Activated T-cell treated with anti-CD3 and anti-CD28 coated beads for 48 hours (primary cell): ENCODE measurements around the gene EEF1AKMT4.
"Not testable (repeated sequence)": the region's sequence is repeated elsewhere in the genome, so short reads cannot be mapped to it uniquely, and the experiment has no call there.

ENCODE experiments used
- DNase-seq: peaks from one replicate; pipeline ENCODE4 v3.0.0-alpha.2; 2020; ENCODE audit warnings: low read depth

Gene EEF1AKMT4

DNA sequence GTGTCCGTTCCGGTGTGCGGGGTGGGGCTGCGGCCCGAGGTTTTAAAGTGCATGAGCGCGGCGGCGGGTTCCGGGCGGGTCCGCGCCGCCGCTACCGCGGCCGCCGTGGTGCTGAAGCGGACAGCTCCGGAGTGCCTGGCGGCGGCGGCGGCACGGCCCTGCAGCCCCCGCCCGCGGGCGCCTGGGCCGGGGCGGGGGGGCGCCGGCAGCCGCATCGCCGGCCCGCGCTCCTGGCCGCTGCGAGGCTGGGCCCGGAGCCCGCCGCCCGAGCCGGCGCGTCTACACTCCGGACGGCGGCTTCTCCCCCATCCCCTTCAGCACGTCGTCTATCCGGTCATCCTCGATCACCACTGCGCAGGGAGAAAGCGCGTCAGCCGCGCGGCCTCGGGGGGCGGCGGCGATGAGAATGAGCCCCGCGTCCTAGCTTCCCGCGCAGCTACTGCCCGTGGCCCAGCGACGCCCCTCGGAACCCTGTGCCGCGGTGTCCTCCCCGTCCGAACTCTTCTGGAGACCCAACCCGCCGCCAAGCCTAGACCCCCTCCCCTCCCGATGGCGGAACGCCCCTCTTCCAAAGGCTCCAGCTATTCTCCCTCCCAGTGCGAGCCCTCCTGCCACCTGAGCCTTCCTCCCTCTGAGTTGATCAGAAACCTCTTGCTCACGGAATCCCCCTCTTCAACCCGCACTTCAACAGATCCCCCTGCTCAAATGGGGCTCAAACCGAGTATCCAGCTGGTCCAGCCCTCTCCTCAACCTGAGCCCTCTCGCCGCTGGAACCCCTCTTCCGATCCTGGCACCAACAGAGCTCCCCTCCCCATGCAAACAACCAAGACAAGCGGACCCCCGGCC lies 10.6 kb downstream of the EEF1AKMT4 start:
- no peak for DNase-seq

DNA sequence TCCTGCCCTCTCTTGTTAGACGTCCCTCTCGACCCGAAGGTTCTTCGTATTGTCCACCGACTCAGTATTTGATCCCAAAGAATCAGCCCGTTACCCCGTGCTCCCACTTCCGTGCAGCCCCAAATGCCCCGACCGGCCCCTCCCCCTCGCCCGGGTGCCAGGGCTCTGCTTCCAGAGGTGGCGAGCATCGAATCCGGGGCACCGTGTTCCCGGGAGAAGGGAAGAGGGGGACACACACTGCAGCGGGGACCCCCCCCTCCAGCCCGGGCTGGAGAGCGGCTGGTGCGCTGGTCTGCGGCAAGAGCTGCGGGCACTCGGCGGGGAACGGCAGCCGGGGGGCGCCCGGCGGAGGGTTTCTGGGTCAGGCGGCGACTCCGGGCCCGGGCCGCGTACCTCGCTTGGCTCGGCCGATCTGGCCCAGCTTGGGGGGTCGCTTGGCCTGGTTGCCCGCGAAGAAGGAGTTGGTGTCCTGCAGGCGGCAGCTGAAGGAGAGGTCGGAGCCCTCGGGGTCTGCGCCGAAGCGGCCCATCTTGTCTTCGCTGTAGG lies 11.3 kb downstream of the EEF1AKMT4 start:
- no peak for DNase-seq

DNA sequence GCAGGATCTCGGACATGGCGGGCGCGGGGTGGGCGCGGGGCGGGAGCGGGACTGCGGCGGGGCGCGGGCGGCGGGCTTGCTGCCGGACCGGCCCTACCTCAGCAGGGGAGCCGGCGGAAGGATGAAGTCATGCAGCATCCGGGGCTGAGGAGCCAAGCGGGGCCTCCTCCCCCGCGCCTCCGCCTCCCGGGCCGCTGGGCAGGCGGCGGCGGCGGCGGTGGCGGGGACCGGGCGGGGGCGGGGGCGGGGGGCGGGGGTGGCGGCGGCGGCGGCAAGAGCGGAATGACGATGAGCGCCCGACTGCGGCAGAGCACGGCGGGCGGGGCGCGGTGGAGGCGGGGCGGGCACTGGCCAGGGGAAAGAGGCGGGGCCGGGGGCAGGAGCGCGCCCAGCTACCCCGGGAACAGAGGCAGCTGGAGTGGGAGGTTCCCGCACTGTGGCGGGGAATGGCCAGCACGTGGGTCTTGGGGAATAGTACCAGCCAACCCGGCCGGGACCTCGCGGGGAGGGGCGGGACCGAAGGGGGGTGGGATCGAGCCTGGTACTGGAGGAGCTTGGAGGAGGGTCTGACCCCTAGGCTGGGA lies 11.9 kb downstream of the EEF1AKMT4 start, which contains the start of gene CAMK2N2:
CAMK2N2 (minus strand) TSS at position 284 of the 584 bp plus-strand sequence; CDS start at position 16, 268 bp downstream.
- DNase-seq = peak; percentile 55

DNA sequence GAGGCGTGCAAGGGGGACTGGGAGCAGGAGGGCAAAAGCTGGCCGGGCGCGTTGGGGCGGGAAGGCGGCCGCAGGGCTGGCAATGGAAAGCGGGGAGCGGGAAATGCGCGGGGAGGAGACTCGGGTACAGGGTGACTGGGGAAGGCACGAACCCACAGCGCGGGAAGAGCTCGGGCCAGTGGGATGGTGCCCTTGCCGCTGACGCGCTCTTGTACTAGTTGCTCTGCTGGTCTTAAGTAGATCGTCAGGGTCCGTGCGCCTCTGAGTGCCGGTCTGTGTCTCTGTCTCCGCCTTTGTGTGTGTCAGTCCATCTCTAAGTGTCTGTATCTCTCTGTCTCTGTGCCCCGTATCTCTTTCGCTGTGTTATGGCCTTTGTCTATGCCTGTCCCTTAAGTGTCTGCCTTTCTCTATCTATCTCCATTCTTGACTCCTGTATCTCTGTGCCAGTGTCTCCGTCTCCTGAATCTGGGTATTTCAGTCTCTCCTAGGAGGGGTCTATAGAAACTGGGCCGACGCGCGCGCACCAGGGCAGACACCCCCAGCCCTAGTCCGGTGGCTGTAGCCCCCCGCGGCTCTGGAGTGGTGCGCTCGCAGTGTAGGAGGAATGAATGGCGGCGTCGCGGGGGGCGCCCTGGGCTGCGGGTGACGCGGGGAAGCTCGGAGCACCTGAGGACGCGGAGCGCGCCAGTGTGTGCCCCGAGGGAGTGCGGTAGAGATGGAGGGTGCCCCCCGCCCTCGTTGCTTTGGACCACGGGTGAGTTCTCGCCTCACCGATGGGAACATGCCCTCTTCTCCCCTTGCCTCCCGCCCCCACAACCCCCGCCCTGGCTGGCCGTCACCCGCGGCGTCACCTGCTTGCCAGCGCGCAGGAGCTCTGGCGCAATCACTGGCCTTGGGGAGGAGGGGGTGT lies 12.6 kb downstream of the EEF1AKMT4 start:
- no peak for DNase-seq

DNA sequence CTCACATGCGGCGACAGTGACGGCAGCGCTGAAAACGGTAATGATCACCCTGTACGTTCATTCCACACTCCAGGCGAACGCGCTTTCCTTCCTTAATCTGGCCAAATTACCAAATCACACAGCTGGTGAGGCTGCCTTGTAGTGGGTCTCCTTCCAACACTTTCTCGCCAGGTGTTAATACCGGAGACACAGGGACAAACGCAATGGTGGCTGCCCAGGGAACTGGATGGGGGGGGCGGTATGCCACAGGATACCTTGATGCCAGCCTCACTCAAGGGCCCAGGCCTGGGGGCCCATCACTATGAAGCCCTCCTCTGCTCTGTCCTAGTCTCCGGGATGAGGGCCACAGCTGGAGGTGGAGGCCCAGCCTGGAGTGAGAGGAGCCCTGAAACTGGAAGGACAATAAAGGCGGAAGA lies 13.3 kb downstream of the EEF1AKMT4 start:
- DNase-seq = no peak

DNA sequence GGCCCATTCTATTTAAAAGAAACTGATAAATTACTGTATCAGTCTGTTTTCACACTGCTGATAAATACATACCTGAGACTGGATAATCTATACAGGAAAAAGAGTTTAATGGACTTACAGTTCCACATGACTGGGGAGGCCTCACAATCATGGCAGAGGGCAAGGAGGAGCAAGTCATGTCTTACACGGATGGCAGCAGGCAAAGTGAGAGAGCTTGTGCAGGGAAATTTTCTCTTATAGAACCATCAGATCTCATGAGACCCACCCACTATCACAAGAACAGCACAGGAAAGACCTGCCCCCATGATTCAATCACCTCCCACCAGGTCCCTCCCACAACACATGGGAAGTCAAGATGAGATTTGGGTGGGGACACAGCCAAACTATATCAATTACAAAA lies 17.8 kb downstream of the EEF1AKMT4 start:
- not testable (repeated sequence) for DNase-seq

DNA sequence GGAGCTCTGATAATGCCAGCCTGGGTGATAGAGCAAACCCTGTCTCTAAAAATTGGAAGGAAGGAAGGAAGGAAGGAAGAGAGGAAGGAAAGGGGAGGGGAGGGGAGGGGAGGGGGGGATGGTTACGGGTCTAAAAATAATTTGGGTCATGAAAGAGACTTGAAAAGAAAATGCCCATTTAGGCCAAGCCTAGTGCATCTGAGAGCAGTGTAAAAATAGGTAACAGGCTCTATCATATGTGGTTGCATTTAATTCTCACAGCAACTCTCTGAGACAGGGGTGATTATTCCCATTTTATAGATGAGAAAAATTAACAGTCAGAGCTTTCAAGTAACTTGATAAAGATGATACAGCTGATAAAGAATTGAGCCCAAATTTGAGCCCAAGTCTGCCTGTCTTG lies 22.8 kb downstream of the EEF1AKMT4 start:
- no peak for DNase-seq

DNA sequence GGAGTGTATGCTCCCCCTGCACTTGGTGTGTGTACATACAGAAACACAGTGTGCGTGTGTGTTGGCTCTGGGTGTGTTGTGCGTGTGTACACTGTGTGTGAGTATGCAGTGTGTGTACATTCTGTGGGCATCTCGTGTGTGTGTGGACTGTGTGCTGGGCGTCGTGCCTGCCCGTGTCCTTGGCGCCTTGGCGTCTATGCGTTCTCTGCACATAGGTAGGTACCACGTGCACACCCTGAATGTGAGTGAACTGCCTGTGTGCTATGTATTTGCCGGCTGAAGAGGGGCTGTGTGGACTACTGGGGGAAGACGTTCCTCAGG lies 25.9 kb downstream of the EEF1AKMT4 start:
- DNase-seq = no peak

DNA sequence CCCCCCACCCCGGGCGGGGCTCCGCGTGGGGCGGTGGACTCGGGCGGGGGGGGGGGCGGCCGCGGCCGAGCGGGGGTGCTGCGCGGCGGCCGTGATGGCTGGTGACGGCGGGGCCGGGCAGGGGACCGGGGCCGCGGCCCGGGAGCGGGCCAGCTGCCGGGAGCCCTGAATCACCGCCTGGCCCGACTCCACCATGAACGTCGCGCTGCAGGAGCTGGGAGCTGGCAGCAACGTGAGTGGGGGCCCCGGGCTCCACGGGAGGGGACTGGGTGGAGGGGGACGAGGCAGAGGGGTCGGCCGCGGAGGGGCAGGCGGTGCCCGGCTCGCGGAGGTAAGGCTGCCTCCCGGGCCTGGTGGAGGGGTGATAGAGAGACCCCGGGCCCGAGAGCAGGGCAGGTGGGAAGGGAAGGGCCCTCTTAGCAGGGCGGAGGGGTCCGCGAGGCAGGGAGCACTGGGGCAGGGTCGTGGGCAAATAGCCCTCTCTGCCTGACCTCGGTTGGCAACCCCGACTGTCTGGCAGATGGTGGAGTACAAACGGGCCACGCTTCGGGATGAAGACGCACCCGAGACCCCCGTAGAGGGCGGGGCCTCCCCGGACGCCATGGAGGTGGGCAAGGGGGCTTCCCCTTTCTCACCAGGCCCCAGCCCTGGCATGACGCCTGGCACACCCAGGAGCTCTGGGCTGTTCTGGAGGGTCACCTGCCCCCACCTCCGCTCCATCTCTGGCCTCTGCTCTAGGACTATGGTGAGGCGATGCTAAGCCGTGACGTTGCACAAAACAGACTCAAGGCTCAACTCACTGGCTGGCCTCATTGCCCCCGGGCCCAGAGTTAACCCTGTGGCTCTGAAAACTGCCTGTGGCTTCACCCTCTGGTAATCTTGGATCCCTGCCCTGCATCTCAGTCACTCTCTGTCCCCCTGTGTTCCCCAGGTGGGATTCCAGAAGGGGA lies 26.8 kb downstream of the EEF1AKMT4 start, which contains the start of gene ECE2:
ECE2 (plus strand) TSS at position 62 of the 950 bp plus-strand sequence; CDS start at position 194, 132 bp downstream.
- no peak for DNase-seq

DNA sequence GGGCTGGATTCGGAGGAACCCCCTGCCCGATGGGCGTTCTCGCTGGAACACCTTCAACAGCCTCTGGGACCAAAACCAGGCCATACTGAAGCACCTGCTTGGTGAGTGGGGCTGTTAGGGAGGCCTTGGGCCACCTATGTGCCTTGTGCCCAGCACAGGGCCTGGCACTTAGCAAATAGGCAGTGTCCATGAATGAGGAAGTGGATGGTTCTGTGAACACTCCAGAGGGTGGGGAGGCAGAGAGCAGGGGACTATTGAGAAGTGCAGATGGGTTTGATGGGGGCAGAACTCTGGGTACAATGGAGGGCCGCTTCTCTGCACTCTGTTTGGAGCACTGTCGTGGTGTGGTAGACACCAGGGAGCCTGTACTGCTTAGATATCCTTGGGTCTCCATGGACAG lies 27.9 kb downstream of the EEF1AKMT4 start:
- no peak for DNase-seq

DNA sequence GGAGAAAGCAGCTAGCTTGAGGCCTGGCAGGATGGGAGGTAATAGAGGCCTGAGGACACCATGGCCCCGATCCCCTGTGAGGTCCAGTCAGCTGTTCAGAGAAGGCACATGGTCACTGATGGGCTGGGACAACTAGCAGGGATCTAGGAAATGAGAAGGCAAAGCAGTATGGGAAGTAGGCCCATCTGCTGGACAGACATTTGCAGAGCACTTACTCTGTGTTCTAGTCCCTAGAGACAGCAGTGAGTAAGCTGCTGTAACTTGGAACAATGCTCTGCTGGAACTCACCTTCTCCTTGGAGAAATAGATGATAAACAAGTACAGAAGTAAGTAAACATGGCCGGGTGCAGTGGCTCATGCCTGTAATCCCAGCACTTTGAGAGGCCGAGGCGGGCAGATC lies 33.5 kb downstream of the EEF1AKMT4 start:
- no peak for DNase-seq

DNA sequence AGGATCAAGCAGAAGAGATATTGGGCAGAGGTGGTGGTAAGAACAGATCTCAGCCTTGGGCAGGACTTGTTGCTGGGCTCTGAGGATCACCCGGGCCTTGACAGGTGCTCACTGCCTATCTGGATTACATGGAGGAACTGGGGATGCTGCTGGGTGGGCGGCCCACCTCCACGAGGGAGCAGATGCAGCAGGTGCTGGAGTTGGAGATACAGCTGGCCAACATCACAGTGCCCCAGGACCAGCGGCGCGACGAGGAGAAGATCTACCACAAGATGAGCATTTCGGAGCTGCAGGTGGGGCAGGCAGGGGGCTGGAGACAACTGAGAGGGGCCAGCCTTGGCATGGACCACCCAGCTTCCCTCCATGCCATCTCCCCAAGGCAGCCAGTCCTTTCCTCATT lies 34.2 kb downstream of the EEF1AKMT4 start:
- DNase-seq = no peak

DNA sequence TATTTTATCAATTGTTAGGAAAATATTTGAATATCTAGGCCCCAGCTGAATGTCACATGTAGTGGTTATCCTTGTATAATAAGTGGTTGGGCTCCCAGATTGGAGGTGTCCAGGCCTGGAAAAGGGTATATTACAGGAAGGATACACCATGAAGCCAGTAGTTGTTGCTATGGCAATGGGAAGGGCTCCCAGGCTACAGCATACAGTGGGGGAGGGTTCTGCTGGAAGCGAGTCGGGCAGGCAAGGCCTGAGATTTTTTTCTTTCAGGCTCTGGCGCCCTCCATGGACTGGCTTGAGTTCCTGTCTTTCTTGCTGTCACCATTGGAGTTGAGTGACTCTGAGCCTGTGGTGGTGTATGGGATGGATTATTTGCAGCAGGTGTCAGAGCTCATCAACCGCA lies 35.2 kb downstream of the EEF1AKMT4 start:
- DNase-seq = peak; percentile 11

DNA sequence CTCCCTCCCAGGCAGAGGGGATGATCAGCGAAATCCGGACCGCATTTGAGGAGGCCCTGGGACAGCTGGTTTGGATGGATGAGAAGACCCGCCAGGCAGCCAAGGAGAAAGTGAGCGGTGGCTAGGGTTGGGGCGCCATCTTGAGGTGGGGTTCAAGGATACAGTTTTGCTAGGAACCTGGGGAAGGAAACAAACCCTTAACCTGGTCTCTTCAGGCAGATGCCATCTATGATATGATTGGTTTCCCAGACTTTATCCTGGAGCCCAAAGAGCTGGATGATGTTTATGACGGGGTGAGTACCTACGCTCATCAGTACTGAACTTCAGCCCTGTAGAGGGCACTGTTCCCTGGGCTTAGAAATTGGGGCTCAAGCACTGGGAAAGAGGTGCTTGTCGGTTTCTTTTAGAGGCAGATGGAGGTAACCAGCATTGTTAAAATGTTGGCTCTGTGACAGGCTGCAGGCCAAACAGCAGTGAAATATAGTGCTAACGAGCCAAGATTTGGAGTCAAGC lies 40.0 kb downstream of the EEF1AKMT4 start:
- DNase-seq = peak; percentile 65

DNA sequence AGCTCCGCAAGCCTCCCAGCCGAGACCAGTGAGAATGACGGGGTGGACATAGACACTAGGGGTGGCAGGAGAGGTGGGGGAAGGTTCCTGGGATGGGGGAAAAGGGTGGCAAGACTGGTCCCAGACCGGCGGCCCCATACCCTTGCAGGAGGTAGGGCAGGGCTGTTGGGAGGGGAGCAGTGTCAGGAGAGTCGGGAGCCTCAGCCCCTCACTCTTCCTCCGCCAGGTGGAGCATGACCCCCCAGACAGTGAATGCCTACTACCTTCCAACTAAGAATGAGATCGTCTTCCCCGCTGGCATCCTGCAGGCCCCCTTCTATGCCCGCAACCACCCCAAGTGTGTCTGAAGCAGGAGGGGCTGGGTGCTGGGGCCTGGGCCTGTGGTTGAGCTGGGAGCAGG lies 40.9 kb downstream of the EEF1AKMT4 start:
- DNase-seq = no peak

DNA sequence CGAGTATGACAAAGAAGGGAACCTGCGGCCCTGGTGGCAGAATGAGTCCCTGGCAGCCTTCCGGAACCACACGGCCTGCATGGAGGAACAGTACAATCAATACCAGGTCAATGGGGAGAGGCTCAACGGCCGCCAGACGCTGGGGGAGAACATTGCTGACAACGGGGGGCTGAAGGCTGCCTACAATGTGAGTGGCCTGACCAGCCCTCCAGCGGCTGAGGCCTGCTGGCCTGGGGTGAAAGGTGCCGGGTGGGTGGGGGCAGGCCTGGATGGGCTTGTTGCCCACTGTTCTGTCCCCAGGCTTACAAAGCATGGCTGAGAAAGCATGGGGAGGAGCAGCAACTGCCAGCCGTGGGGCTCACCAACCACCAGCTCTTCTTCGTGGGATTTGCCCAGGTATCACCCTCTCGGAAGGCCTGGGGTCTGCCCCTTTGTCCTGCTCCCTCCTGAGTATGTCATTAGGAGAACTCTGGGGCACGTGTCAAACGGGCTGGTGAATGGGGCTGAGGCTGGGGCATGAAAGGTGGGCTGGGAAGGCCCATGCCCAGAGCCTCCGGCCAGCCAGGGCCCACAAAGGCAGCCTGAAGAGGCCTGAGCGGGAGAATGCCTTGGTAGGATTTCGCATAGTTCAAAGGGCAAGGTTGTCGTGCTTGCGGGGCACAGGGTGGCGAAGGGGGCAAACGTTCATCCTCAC lies 41.7 kb downstream of the EEF1AKMT4 start:
- no peak for DNase-seq

DNA sequence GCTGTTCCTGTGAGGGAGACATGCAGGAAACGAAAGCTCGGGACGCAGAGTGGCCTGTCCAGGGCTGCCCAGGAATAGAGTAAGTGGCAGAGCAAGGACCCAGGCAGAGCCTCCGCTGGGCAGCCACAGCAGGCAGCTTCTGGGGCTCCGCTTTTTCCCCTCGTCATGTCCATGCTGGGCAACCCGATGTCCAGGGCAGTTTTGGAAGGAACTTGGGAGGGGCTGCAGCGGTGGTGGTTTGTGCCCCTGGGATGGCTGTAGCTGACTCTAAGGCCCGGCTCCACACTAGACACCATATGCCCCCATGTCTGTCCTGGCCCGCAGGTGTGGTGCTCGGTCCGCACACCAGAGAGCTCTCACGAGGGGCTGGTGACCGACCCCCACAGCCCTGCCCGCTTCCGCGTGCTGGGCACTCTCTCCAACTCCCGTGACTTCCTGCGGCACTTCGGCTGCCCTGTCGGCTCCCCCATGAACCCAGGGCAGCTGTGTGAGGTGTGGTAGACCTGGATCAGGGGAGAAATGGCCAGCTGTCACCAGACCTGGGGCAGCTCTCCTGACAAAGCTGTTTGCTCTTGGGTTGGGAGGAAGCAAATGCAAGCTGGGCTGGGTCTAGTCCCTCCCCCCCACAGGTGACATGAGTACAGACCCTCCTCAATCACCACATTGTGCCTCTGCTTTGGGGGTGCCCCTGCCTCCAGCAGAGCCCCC lies 42.4 kb downstream of the EEF1AKMT4 start:
- DNase-seq = no peak

DNA sequence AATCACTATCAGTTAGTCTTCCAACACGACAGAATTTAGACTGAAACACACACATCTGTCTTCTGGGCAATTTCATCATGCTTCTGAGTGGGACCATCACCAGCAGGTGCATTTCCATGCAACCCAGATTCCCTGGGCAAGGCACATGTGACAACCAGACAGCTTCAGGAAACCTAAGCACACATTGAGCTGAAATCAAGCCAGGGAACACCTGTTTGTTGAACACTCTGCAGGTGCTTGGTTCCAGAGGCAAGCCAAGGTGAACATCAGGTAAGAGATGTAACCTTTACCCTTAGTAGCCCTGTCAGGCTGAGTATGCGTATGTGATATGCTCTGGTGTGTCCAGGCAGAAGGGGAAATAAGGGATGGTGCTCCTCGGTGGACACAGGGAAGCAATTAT lies 46.3 kb downstream of the EEF1AKMT4 start:
- no peak for DNase-seq

DNA sequence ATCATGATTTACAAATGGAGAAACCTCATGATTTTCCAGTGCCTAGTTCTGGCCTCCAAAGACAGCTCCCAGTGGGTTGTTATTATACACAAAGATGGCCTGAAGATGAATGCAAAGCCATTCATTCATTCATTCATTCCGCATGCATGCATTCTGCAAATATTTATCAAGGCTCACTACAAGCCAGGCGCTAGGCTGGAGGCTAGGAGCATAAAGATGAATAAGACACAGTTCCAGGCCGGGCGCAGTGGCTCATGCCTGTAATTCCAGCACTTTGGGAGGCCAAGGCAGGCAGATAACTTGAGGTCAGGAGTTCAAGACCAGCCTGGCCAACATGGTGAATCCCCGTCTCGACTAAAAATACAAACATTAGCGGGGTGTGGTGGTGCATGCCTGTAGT lies 47.1 kb downstream of the EEF1AKMT4 start:
- no peak for DNase-seq
